Adrenal gland (tissue), 5 donors: ENCODE data around the gene RPLP2.
A peak's percentile ranks its signal among the peaks of the same experiment; 100 is the strongest.

Experiments used
- CTCF ChIP-seq, 6 experiments: fragments of 450-650 bp in 4 of 6; fragments of 200-600 bp in 2 of 6; sonication (generic) in 1 of 6; IDR thresholded peaks; 1 replicate in 5 of 6; 2 replicates in 1 of 6; pipeline versions ENCODE4 v1.5.1 to v1.8.0; 2016 to 2021; ENCODE audit warnings: antibody characterized with exemption in 6 of 6, mild to moderate bottlenecking in 2 of 6, moderate library complexity in 1 of 6
- POLR2A ChIP-seq, 2 donors: fragments of 450-650 bp; IDR thresholded peaks; one replicate each; pipeline ENCODE4 v1.6.1; 2017; ENCODE audit warnings: antibody characterized with exemption in 2 of 2, mild to moderate bottlenecking in 2 of 2, moderate library complexity in 1 of 2
- donor health status: DM: no; HTN: no; CAD: no.

- TF ChIP-seq POLR2A (IDR thresholded peaks at IDR 0.05) (no peak), CTCF (IDR thresholded peaks at IDR 0.05) (peak in 1 of 6 experiments; percentile 16)
These were observed 337 bp downstream of the RPLP2 start for GRCh38 chr11:810040-810567.
